GM12878 (cell line): ENCODE results near the gene GIMAP7. TPM values are rescaled to one million over a fixed set of nuclear protein-coding genes. Genes with fewer than 3 reads are reported as not detected.

Source experiments
- ATAC-seq: fragments of 200-7000 bp; cut with Tn5 transposase; 3 replicates; pipeline ENCODE4 v1.9.1; 2020; ENCODE audit warnings: mild to moderate bottlenecking, moderate library complexity
- BruUV-seq: library from RNA; stranded (reverse); fragments of 400-500 nt; replicated peaks from 2 replicates; lab custom pipeline; 2021; lab: Mats Ljungman, UMichigan
- CTCF ChIA-PET: fragments of 300-600 bp; sonication (Branson Sonifier 250); formaldehyde crosslinking; extraction: SDS; loops from one replicate; lab custom pipeline; 2021; ENCODE audit warnings: inconsistent platforms; lab: Yijun Ruan, JAX
- POLR2A ChIA-PET: fragments of 350-600 bp; formaldehyde crosslinking; extraction: SDS; loops from one replicate; lab custom pipeline; 2021; ENCODE audit warnings: inconsistent platforms; lab: Charles Lee
- RAD21 ChIA-PET: fragments of 300-600 bp; sonication (Branson Sonifier 250); formaldehyde crosslinking; loops from one replicate; lab custom pipeline; 2023; ENCODE audit warnings: antibody characterized with exemption; ENCODE audit not compliant: unreplicated experiment; lab: Charles Lee
- SMC1A ChIA-PET: fragments of 300-600 bp; sonication (Branson Sonifier 250); formaldehyde crosslinking; loops from one replicate; lab custom pipeline; 2023; ENCODE audit not compliant: unreplicated experiment, uncharacterized antibody; lab: Charles Lee
- DNase-seq: peaks from one replicate; pipeline ENCODE4 v3.0.0-alpha.2; 2011; ENCODE audit warnings: low read depth, low spot score
- FAIRE-seq: peaks from 3 replicates; lab custom pipeline; 2011; peaks lifted over from hg19 to GRCh38; lab: Jason Lieb, UNC
- H2AFZ ChIP-seq: 2 replicates; pipeline ENCODE4 v1.6.0; 2011; ENCODE audit warnings: low read depth, low read length, control low read depth; ENCODE audit not compliant: control insufficient read depth
- H3K27ac ChIP-seq: 2 replicates; pipeline ENCODE4 v1.5.1; 2011; ENCODE audit warnings: control low read depth; ENCODE audit not compliant: control insufficient read depth, insufficient read depth
- H3K27me3 ChIP-seq, 2 experiments: replicated peaks in 1 of 2; 2 replicates each; pipeline versions ENCODE4 v1.6.0 to v1.6.1; 2011; ENCODE audit warnings: low read length in 1 of 2; ENCODE audit not compliant: control insufficient read depth in 2 of 2, insufficient read depth in 2 of 2
- H3K36me3 ChIP-seq, 2 experiments: 2 replicates each; pipeline ENCODE4 v1.5.1; 2011; ENCODE audit warnings: low read length in 1 of 2; ENCODE audit not compliant: control insufficient read depth in 2 of 2, insufficient read depth in 2 of 2
- H3K4me1 ChIP-seq: 2 replicates; pipeline ENCODE4 v1.6.1; 2011; ENCODE audit warnings: mild to moderate bottlenecking, low read length, moderate library complexity, mixed read lengths; ENCODE audit not compliant: control insufficient read depth, insufficient read depth
- H3K4me2 ChIP-seq: 2 replicates; pipeline ENCODE4 v1.6.0; 2011; ENCODE audit warnings: control low read depth; ENCODE audit not compliant: control insufficient read depth, insufficient read depth
- H3K4me3 ChIP-seq: fragments of 200-600 bp; sonication (generic); 2 replicates; pipeline ENCODE4 v1.5.1; 2016
- H3K79me2 ChIP-seq: 2 replicates; pipeline ENCODE4 v1.6.0; 2011; ENCODE audit warnings: low read length; ENCODE audit not compliant: control insufficient read depth, insufficient read depth
- H3K9ac ChIP-seq: 2 replicates; pipeline ENCODE4 v1.8.0; 2011; ENCODE audit warnings: low read length, control low read depth, mixed read lengths; ENCODE audit not compliant: control insufficient read depth, insufficient read depth
- H3K9me3 ChIP-seq: replicated peaks from 3 replicates; pipeline ENCODE4 v1.5.1; 2011; ENCODE audit warnings: mild to moderate bottlenecking, low read length; ENCODE audit not compliant: control insufficient read depth, insufficient read depth
- H4K20me1 ChIP-seq: 2 replicates; pipeline ENCODE4 v1.6.0; 2011; ENCODE audit not compliant: control insufficient read depth, insufficient read depth
- ATF2 ChIP-seq: IDR thresholded peaks from 2 replicates; pipeline ENCODE4 v1.6.1; 2012; ENCODE audit warnings: low read length, inconsistent platforms
- CBFB ChIP-seq: IDR thresholded peaks from 2 replicates; pipeline ENCODE4 v1.6.1; 2016; ENCODE audit warnings: antibody characterized with exemption, low read depth
- DPF2 ChIP-seq: fragments of 450-650 bp; IDR thresholded peaks from 2 replicates; pipeline ENCODE4 v1.6.1; 2017; ENCODE audit warnings: mild to moderate bottlenecking
- EGR1 ChIP-seq, 2 experiments: IDR thresholded peaks; 1 replicate in 1 of 2; 2 replicates in 1 of 2; pipeline ENCODE4 v1.6.1; 2011 to 2012; ENCODE audit warnings: low read depth in 2 of 2, low read length in 2 of 2, borderline replicate concordance in 1 of 2, mild to moderate bottlenecking in 1 of 2, moderate library complexity in 1 of 2
- ELK1 ChIP-seq: IDR thresholded peaks from 2 replicates; pipeline ENCODE4 v1.6.1; 2012; ENCODE audit warnings: low read depth, low read length, improper control_type of control experiment
- EP300 ChIP-seq, 2 experiments: fragments of 150-350 bp in 1 of 2; IDR thresholded peaks; 2 replicates each; pipeline ENCODE4 v1.6.1; 2011 to 2012; ENCODE audit warnings: low read depth in 2 of 2, low read length in 2 of 2, borderline replicate concordance in 1 of 2, improper control_type of control experiment in 1 of 2, inconsistent platforms in 1 of 2; ENCODE audit not compliant: control insufficient read depth in 1 of 2
- IKZF1 ChIP-seq: fragments of 450-650 bp; conservative IDR thresholded peaks from 2 replicates; pipeline ENCODE4 v1.6.1; 2017; ENCODE audit warnings: antibody characterized with exemption, mild to moderate bottlenecking
- KDM1A ChIP-seq: fragments of 200-600 bp; sonication (generic); IDR thresholded peaks from 2 replicates; pipeline ENCODE4 v1.6.1; 2016; ENCODE audit warnings: borderline replicate concordance
- KLF5 ChIP-seq: fragments of 450-650 bp; IDR thresholded peaks from 2 replicates; pipeline ENCODE4 v1.6.1; 2014; ENCODE audit warnings: mild to moderate bottlenecking; ENCODE audit not compliant: partially characterized antibody
- MLLT1 ChIP-seq: fragments of 450-650 bp; IDR thresholded peaks from 2 replicates; pipeline ENCODE4 v1.6.1; 2016; ENCODE audit warnings: mild to moderate bottlenecking
- MTA3 ChIP-seq: IDR thresholded peaks from 2 replicates; pipeline ENCODE4 v1.6.1; 2012; ENCODE audit warnings: low read length, inconsistent platforms, borderline replicate concordance
- NFIC ChIP-seq: IDR thresholded peaks from 2 replicates; pipeline ENCODE4 v1.6.1; 2012; ENCODE audit warnings: low read depth, mild to moderate bottlenecking, inconsistent platforms, low read length, moderate library complexity
- NRF1 ChIP-seq: conservative IDR thresholded peaks from 2 replicates; pipeline ENCODE4 v1.6.1; 2011; ENCODE audit warnings: mild to moderate bottlenecking, low read depth, low read length, improper control_type of control experiment
- POU2F2 ChIP-seq: IDR thresholded peaks from 3 replicates; pipeline ENCODE4 v1.6.1; 2011; ENCODE audit warnings: low read depth, mild to moderate bottlenecking, low read length, borderline replicate concordance
- RBBP5 ChIP-seq: fragments of 200-600 bp; sonication (generic); conservative IDR thresholded peaks from 2 replicates; pipeline ENCODE4 v1.6.1; 2016
- STAT3 ChIP-seq: IDR thresholded peaks from 2 replicates; pipeline ENCODE4 v1.6.1; 2011; ENCODE audit warnings: low read depth, low read length, improper control_type of control experiment
- TAF1 ChIP-seq: IDR thresholded peaks from 2 replicates; pipeline ENCODE4 v1.6.1; 2011; ENCODE audit warnings: mild to moderate bottlenecking, low read depth, low read length, borderline replicate concordance
- TARDBP ChIP-seq: IDR thresholded peaks from 2 replicates; pipeline ENCODE4 v1.6.1; 2016; ENCODE audit warnings: borderline replicate concordance
- ZNF207 ChIP-seq: fragments of 450-650 bp; IDR thresholded peaks from 2 replicates; pipeline ENCODE4 v1.6.1; 2014; ENCODE audit warnings: antibody characterized with exemption, mild to moderate bottlenecking, borderline replicate concordance
- WGBS: methylation state at CpG from one replicate; pipeline ENCODE4 v1.1.6; 2016; ENCODE audit warnings: low lambda C conversion rate; ENCODE audit not compliant: insufficient replicate concordance, insufficient coverage; ENCODE audit errors: missing lambda C conversion rate; 5-methylcytosine and 5-hydroxymethylcytosine counted together
- in situ Hi-C: fragments of 300-500 bp; cut with MboI; formaldehyde crosslinking; loops from 9 replicates; pipeline ENCODE4 v1.14.3; 2018; ENCODE audit warnings: mixed read lengths
- intact Hi-C: fragments of 100-400 bp; cut with micrococcal nuclease; formaldehyde crosslinking; loops from one replicate; pipeline ENCODE4 v1.14.2; 2022; ENCODE audit not compliant: unreplicated experiment
- polyA plus RNA-seq, 11 experiments: library from polyadenylated mRNA; depleted of rRNA in 4 of 11; unstranded in 6 of 11; stranded (reverse) in 5 of 11; fragments of >200 nt; fragmentation: Nextera tagmentation in 4 of 11; fragmentation: Illumina TruSeq in 1 of 11; extraction: Ambion mirVana in 4 of 11; extraction: Trizol in 1 of 11; gene quantifications; 1 replicate in 1 of 11; 2 replicates in 10 of 11; pipeline versions ENCODE4 v1.2.1 to v1.2.3, GENCODE V29; 2011 to 2016; ENCODE audit warnings: inconsistent platforms in 2 of 11, missing spikeins in 2 of 11, low read depth in 1 of 11
- total RNA-seq, 4 experiments: library from RNA; depleted of rRNA in 3 of 4; stranded (reverse); fragments of >200 nt in 3 of 4; fragmentation: Illumina TruSeq in 1 of 4; extraction: Trizol in 1 of 4; gene quantifications; 2 replicates each; pipeline versions ENCODE4 v1.2.1 to v1.2.3, GENCODE V29; 2013 to 2021

Gene GIMAP7
- total and polyA plus RNA-seq, 10 of the 15 experiments (the other 5 are each of a cell fraction or from before 2014, with no cell fraction given) = 2.7 to 16.6 (median 5.4) TPM

GRCh38 chr7:150565239-150565638 lies 50.6 kb downstream of the GIMAP7 start:
- intact Hi-C loops = no loop called here
- WGBS = 63% methylated on average over 7 of the region's 7 CpGs
- Histone ChIP-seq H3K4me2 (no peak overlapping the region), H3K79me2 (no peaks in the 10 kb centered on the region; the same call in 1 of the 2 replicates), H3K36me3 (no peaks in the 10 kb centered on the region), H3K9ac (no peak overlapping the region), H3K4me1 (no peaks in the 10 kb centered on the region), H3K27me3 (no peaks in the 10 kb centered on the region), H4K20me1 (no peaks in the 10 kb centered on the region), H3K4me3 (no peak overlapping the region), H2AFZ (no peak overlapping the region), H3K27ac (no peak overlapping the region), H3K9me3 (peaks cover 9% of the 10 kb centered on the region)
- TF ChIP-seq CBFB (no peak), ATF2 (no peak), NRF1 (no peak), MLLT1 (no peak), ELK1 (no peak), IKZF1 (no peak), EP300 (IDR thresholded peaks at IDR 0.05; ENCODE audit: borderline replicate concordance in 1 of 2, control insufficient read depth in 1 of 2, low read depth in 2 of 2, low read length in 2 of 2) (no peak), TAF1 (no peak), EGR1 (IDR thresholded peaks at IDR 0.05; ENCODE audit: borderline replicate concordance in 1 of 2, low read depth in 2 of 2, low read length in 2 of 2) (no peak), ZNF207 (no peak), KDM1A (no peak), RBBP5 (no peak), STAT3 (no peak), MTA3 (no peak), KLF5 (no peak), TARDBP (no peak), DPF2 (no peak), NFIC (no peak), POU2F2 (no peak)
- ChIA-PET CTCF (interaction anchor here (0.6 kb wide), 1 partner anchor 222 kb away, joined by 3 read pairs; no protein-coding TSS in a partner anchor), POLR2A (no interaction called here), SMC1A (no interaction called here), RAD21 (interaction anchor here (0.6 kb wide), 1 partner anchor 120 kb away, joined by 3 read pairs; no protein-coding TSS in a partner anchor)
- DNase-seq (no peak), ATAC-seq (no peak), FAIRE-seq (no peak)
- BruUV-seq = no TSS peak
- in situ Hi-C loops = no loop called here
